ENCODE data around the gene COL18A1.

The COL18A1 gene

GRCh38 chr21:45373991-45374816 lies 30.8 kb upstream of the COL18A1 start:
- no peak for TF ChIP-seq CTCF (IDR thresholded peaks at IDR 0.05; ENCODE audit: borderline replicate concordance, control extremely low read depth, extremely low read depth, insufficient read depth, missing control alignments)
- in situ Hi-C loops (cut with MboI; ENCODE audit: low sequenced_read_pairs, unreplicated experiment), result no loop called here

GRCh38 chr21:45374826-45375455 lies 30.0 kb upstream of the COL18A1 start:
- no peak for DNase-seq (ENCODE audit: low spot score)
- in situ Hi-C loops (cut with MboI; ENCODE audit: low sequenced_read_pairs, unreplicated experiment), result no loop called here
- TF ChIP-seq CTCF (IDR thresholded peaks at IDR 0.05; ENCODE audit: borderline replicate concordance, control extremely low read depth, extremely low read depth, insufficient read depth, missing control alignments), result no peak

More at GRCh38 chr21:45373991-45374816, 30.8 kb upstream of the COL18A1 start:
- no peak for DNase-seq (ENCODE audit: low spot score)

GRCh38 chr21:45376459-45377324 lies 28.3 kb upstream of the COL18A1 start:
- DNase-seq (ENCODE audit: low spot score), result no peak
- TF ChIP-seq CTCF (IDR thresholded peaks at IDR 0.05; ENCODE audit: borderline replicate concordance, control extremely low read depth, extremely low read depth, insufficient read depth, missing control alignments), result no peak
- in situ Hi-C loops (cut with MboI; ENCODE audit: low sequenced_read_pairs, unreplicated experiment), result no loop called here

- in situ Hi-C loops (cut with MboI; ENCODE audit: low sequenced_read_pairs, unreplicated experiment), result no loop called here
- TF ChIP-seq CTCF (IDR thresholded peaks at IDR 0.05; ENCODE audit: borderline replicate concordance, control extremely low read depth, extremely low read depth, insufficient read depth, missing control alignments), result no peak
- DNase-seq (ENCODE audit: low spot score), result no peak
These were observed 27.6 kb upstream of the COL18A1 start for GRCh38 chr21:45377325-45377709.

GRCh38 chr21:45377866-45378257 lies 27.1 kb upstream of the COL18A1 start:
- no peak for TF ChIP-seq CTCF (IDR thresholded peaks at IDR 0.05; ENCODE audit: borderline replicate concordance, control extremely low read depth, extremely low read depth, insufficient read depth, missing control alignments)
- DNase-seq (ENCODE audit: low spot score), result no peak
- in situ Hi-C loops (cut with MboI; ENCODE audit: low sequenced_read_pairs, unreplicated experiment), result no loop called here

GRCh38 chr21:45378258-45378966 lies 26.6 kb upstream of the COL18A1 start:
- no peak for TF ChIP-seq CTCF (IDR thresholded peaks at IDR 0.05; ENCODE audit: borderline replicate concordance, control extremely low read depth, extremely low read depth, insufficient read depth, missing control alignments)
- no peak for DNase-seq (ENCODE audit: low spot score)
- in situ Hi-C loops (cut with MboI; ENCODE audit: low sequenced_read_pairs, unreplicated experiment), result no loop called here
